Ishikawa (cell line): ENCODE data around the gene ABCB9.

Experiments used
- CEBPB ChIP-seq: IDR thresholded peaks from 2 replicates; pipeline ENCODE4 v1.6.1; 2012
- CREB1 ChIP-seq: IDR thresholded peaks from 2 replicates; pipeline ENCODE4 v1.6.1; 2012; ENCODE audit warnings: low read depth
- EP300 ChIP-seq: IDR thresholded peaks from 2 replicates; pipeline ENCODE4 v1.6.1; 2012; ENCODE audit warnings: borderline replicate concordance
- FOXM1 ChIP-seq: IDR thresholded peaks from 2 replicates; pipeline ENCODE4 v1.6.1; 2012; ENCODE audit warnings: low read depth, borderline replicate concordance
- RAD21 ChIP-seq: IDR thresholded peaks from 2 replicates; pipeline ENCODE4 v1.6.1; 2012; ENCODE audit warnings: low read depth
- TAF1 ChIP-seq: IDR thresholded peaks from 2 replicates; pipeline ENCODE4 v1.6.1; 2012; ENCODE audit warnings: low read depth, mild to moderate bottlenecking
- YY1 ChIP-seq: IDR thresholded peaks from 2 replicates; pipeline ENCODE4 v1.6.1; 2012; ENCODE audit warnings: low read depth
- ZBTB7A ChIP-seq: IDR thresholded peaks from 2 replicates; pipeline ENCODE4 v1.6.1; 2012; ENCODE audit warnings: low read depth
- TF ChIP-seq, protein P1 (sequence below): IDR thresholded peaks from 2 replicates; pipeline ENCODE4 v1.6.1; 2012
- TF ChIP-seq, protein P2 (sequence below): IDR thresholded peaks from 2 replicates; pipeline ENCODE4 v1.6.1; 2012; ENCODE audit warnings: low read depth, mild to moderate bottlenecking

DNA sequence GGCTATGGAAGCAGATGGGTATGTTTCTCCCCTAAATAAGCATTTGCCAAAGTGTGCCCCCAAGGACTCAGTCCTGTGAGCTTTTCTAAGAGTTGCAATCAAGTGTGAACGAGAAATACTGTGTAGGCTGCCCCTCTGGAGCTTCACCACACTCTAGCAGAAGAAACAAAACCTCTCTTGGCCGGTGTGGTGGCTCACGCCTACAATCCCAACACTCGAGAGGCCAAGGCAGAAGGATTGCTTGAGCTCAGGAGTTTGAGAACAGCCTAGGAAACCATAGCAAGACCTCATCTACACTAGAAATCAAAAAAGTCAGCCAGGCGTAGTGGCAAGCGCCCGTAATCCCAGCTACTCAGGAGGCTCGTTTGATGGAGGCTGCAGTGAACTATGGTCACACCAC lies 80.1 kb downstream of the ABCB9 start:
- no peak for TF ChIP-seq ZBTB7A
- TF ChIP-seq EP300 = no peak
- TF ChIP-seq FOXM1 = no peak
- TF ChIP-seq CEBPB = no peak
- TF ChIP-seq CREB1 = no peak
- no peak for TF ChIP-seq TAF1
- TF ChIP-seq YY1 = no peak
- no peak for TF ChIP-seq RAD21
- TF ChIP-seq, protein P1, sequence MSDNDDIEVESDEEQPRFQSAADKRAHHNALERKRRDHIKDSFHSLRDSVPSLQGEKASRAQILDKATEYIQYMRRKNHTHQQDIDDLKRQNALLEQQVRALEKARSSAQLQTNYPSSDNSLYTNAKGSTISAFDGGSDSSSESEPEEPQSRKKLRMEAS = no peak
- TF ChIP-seq, protein P2, sequence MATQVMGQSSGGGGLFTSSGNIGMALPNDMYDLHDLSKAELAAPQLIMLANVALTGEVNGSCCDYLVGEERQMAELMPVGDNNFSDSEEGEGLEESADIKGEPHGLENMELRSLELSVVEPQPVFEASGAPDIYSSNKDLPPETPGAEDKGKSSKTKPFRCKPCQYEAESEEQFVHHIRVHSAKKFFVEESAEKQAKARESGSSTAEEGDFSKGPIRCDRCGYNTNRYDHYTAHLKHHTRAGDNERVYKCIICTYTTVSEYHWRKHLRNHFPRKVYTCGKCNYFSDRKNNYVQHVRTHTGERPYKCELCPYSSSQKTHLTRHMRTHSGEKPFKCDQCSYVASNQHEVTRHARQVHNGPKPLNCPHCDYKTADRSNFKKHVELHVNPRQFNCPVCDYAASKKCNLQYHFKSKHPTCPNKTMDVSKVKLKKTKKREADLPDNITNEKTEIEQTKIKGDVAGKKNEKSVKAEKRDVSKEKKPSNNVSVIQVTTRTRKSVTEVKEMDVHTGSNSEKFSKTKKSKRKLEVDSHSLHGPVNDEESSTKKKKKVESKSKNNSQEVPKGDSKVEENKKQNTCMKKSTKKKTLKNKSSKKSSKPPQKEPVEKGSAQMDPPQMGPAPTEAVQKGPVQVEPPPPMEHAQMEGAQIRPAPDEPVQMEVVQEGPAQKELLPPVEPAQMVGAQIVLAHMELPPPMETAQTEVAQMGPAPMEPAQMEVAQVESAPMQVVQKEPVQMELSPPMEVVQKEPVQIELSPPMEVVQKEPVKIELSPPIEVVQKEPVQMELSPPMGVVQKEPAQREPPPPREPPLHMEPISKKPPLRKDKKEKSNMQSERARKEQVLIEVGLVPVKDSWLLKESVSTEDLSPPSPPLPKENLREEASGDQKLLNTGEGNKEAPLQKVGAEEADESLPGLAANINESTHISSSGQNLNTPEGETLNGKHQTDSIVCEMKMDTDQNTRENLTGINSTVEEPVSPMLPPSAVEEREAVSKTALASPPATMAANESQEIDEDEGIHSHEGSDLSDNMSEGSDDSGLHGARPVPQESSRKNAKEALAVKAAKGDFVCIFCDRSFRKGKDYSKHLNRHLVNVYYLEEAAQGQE = no peak
